HG02938 (cell line): Measurements from ENCODE around the gene GPC6.

ENCODE experiments used
- ATAC-seq: cut with Tn5 transposase; IDR thresholded peaks from one replicate; pipeline ENCODE4 v1.9.1; 2021; ENCODE audit warnings: mild to moderate bottlenecking, moderate library complexity; ENCODE audit not compliant: unreplicated experiment

The GPC6 gene

DNA sequence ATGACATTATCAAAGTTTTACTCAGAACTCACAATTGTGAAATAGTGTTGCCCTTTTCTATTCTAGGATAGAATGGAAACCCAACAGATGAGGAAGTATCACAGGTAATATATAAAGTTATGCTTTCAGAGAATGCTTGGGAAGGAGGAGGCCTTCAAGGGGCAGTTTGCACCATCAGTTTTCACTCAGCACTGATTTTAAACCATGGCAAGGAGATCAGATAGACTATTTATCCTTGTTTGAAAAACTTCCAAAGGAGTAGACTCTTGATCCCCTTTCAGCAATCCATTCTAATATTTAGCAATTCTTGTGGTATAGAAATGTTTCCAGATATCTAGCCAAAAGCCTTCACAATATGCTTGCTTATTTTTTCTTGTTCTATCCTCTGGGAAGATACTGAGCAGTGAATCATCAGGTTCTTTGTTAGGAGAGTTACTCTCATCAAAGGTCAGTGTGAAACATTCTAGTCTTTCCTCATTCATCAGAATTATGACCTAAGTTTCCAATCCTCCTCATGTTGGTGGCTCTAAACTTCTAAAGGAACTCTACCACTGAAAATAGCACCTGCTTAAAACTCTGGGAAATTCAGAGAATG, 3.8 kb downstream of the GPC6 start:
- no peak for ATAC-seq

DNA sequence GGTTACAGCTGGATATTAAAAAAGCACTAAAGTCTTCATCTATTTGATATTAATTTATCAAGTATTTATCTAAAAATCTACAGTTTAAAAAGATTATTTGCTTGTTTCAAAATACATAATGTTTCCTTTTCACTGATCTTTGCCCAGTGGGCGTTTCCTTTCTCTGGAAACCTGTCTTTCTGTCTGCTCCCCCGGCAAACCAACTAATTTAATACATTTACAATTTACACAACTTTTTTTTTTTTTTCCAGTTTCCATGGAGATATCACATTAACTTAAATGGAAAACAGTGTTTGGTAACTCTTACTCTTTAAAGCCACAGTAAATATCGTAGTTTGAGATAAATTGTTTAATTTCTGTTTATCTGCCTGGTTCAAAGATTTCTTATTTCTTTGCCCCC, 5.3 kb downstream of the GPC6 start:
- no peak for ATAC-seq

DNA sequence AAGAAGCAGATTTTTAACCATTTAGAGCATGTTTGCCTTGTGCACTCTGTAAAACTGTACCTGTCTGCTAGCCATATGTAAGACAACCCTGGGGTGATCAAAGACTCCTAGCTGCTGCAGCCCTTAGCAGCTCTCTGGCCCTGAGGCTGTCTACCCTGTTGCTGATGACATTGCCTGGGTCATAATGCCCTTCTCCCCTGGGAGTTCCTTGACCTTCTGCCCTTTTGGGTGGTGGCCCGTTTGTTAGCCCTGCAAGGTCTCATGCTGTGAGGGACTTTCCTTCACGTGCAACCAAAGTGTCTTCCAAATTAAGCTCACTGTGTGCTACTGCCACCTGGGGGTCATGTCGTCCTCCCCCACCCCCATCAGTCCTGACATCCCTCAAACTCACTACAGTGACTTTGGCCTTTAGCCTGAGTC, 7.4 kb downstream of the GPC6 start:
- no peak for ATAC-seq

DNA sequence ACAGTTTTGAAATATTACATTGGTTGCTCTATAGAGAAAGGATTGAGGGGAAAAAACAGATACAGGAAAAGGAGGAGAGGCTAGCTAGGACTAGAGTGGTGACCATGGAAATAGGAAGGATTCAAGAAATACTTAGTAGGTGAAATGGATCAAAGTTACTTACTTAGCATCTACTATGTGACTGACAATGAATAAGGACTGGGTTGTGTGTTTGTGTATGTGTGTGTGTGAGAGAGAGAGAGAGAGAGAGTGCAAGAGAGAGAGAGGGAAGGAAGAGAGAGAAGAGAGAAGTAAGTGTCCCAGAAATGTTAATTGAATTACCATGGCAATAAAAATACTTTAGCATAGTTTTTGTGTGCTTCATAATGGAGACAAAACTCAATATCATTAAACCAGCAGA, 7.9 kb downstream of the GPC6 start:
- ATAC-seq = no peak

DNA sequence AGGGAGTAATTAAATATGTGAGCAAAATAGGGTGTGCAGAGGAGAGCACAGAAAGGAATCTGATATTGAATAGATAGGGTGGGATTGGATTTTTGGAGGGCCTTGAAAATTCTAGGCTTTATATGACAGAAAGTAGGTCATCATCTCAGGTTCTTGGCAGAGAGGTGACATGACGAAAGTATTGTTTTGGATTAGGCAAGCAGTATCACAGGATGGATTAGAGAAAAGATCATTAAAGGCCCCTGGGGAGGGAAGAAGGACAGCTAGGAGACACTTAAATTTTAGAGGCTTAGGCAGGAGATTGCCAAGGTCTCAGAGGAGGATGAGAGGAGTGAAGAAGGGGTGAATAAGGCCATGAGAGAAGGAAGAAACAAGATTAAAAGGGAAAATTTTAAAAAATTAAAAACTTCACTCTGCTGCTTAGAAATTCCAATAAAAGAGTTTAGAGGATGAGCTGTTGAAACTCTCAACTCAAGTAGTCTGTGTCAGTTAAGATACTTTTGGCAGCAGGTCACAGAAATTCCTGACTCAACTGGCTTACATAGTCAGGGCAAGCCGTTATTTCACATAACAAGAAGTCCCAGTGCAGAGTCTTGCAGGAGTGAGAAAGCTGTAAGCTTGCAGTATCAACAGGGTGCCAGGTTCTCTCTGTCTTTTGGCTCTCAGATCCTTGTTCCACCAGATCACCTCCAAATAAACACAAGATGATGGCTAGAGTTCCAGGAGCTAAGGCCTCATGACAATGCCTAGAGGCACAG, 8.8 kb downstream of the GPC6 start:
- ATAC-seq = no peak

DNA sequence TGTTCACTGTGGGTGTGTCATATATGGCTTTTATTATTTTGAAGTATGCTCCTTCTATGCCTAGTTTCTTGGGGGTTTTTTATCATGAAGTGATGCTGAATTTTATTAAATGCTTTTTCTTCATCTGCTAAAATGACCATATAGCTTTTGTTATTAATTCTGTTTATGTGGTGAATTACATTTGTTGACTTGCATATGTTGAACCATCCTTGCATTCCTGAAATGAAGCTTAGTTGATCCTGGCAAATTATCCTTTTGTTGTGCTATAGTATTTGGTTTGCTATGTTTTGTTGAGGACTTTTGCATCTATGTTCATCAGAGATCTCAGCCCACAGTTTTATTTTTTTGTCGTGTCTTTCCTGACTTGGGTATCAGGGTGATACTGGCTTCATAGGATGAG, 12.1 kb downstream of the GPC6 start:
- no peak for ATAC-seq

DNA sequence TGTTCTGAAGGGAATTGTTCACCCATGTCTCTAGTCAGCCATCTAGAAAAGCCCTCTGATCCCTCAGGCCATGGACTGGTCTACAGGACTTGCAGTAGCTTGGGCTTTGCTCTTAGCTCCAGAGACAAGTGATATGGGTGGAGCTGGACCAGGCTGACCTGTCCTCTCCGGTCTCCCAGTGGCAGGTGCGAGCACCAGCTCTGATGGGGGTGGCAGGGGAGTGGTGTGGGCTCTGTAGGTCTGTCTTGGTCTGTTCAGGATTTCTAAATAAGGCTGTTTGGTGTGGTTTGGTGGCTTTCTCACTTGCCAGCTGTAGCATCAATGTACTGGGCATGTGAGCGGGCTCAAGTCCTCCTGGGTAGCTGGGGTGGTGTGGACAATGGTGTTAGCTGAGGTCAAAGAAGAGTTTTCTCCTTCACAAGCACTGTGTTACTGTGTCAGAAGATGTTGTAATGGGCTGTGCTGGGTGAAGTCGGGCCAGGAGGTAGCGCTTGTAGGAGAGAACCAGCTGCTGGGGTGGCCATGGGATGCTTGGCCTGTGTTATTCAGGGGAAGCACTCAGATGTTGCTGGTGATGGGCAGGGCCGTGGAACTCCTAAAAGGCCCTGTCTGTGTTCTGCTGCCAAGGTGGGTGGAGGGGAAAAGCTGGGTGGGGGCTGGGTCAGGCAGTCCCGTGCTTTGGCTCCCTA, 16.9 kb downstream of the GPC6 start:
- no peak for ATAC-seq

DNA sequence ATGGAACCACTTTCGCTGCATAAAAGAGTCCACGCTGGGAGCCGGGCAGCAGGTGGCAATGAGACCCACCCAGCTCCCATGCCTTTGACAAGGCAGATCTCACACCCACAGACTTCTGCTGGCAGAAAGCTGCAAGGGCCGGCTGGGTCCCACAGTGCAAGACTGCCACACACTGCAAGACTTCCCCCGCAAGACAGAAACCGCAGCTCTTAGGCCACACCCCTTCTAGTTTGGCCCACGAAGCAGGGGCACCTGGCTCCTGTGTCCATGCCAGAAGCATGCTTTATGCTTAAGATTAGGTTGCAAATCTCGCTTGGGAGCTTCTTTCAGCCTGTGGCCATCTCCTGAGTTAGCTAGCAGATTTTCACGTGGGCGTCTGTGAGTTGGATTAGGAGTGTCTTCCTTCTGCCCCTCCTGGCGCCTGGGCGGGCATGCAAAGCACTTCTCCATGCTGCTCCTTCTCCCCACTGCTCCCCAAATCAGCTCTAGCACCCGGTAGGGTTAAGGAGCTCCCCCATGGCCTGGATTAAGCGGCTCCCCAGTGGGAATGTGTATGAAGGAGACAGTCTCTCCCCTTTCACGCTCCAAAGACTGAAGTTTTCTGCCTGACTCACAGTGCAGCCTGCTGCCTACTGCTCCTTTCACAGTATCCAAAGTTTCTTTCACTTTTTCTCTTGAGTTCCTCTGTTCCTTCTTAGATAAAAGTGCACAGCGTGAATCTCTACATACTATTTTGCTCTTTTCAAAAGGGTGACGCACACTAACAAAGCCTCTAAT, 17.7 kb downstream of the GPC6 start:
- ATAC-seq = no peak

DNA sequence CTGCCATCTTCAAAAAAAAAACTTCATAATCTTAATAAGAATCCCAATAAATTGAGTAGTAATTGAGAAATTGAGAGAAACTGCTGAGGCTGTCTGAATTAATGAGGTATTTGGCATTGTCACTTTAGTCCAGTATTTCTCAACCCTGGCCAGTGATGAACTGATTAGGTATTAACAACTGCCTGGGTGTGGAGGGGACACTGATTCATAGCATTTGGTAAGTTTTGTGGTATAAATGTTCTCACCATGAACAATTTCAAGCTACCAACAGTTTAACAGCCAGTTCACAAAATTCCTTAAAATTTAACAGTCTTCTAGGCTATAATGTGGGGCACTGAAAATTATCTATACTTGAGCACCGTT, 18.3 kb downstream of the GPC6 start:
- no peak for ATAC-seq

DNA sequence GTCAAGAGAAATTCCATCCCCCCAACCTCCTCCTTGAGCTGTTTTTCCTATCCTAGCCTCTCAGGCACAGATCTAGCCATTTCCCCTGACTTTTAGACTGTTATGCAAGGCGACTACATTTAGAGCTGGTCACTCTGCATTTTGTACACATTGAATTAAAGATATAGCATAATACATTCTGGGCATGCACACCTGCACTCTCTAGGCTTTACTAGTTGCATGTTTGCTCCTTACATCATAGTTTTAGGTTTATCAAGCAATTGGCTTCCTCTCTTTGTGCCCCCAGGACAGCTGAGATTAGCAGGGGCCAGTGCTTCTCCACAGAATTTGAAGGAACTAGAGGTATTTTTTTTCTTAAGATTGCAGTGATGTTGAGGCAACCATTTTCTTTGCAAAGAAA, 19.5 kb downstream of the GPC6 start:
- ATAC-seq = no peak

DNA sequence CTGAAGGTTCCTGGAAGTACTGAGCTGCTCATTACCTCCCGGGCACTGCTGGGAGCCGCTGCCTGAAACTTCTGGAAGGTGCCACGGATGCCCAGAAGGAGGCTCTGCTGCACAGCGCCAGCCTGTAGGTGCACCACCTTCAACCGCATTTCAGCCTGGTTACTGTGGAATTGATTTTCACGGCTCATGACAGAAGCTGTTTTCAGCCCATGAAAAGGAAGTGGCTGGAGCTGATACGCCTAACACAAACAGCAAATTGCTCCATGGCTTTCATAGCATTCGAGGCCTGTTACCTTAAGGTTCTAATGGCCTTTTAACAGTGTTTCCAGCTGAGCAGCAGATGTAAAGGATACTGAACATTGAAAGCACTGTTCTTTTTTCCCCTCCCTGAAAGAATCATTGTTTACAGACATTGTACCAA, 22.0 kb downstream of the GPC6 start:
- no peak for ATAC-seq

DNA sequence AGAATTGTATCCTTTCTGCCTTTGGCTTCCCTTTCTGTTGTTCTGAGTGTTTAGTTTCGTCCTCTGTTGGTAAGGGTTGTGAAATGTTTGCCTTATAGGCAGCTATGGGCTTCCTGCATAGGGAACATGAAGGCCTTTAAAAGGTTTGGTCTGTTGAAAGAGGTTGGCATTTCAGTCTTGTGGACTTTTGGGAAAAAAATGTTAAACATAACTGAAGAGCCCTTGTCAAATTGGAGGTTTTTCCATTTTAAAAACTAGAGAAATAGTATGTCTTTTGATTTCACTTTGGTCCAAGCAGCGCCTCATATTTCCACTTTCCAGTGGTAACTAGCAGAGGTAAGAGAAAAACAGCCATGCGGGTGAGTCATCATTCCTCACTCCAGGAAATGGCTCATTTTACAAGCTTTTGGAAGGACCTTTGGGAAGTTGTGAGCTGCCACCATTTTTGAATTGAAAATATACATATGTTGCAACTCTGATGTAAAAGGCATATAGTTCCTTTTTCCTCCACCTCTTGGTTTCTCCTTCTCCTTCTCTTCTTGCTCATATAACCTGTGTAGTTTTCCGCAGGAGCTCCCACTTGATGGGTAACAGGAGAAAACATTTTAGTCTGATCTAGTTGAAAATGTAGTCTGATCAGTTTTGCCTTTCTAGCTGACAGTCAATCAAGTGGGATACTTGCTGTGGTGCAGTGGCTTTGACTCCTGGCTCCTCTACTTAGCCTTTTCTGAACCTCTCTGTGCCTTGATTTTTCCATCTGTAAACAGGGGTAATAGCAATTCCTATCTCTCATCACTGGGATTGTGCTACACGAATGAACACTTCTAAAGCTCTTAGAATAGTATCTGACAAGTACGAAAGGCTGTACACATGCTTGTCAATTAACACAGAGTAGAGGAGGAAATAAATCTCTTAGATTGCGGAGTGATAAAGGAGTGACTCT, 23.0 kb downstream of the GPC6 start:
- ATAC-seq = no peak

DNA sequence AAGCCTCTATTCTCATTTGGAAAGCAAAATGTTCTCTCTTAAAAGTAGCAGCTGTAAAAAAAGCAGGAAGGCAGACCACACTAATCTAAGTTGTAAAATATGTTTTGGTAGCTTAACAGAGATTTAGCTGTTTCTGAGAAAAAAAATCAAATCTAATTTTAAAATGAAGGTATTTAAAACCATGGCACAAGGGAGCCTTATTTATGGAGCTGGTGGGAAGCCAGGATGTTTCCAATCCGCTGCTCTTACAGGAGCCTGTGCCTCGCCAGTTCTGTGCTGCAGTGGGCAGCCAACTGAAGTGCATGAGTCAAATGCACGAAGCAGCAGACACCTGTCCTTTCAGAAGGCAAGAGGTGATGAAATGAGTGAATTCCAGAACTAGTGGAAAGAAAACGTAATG, 28.2 kb downstream of the GPC6 start:
- ATAC-seq = no peak

DNA sequence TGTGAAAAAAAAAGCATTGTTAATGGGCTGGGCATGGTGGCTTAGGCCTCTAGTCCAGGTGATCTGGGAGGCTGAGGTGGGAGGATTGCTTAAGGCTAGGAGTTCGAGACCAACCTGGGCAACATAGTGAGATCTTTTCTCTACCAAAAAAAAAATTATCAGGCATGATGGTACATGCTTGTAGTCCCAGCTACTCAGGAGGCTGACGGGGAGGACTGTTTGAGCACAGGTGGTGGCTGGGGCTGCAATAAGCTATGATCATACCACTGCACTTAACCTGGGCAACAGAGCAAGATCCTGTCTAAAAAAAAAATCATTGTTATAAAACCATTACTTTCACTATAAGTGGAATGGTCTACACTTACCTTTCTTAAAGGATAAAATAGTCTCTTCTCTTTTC, 30.4 kb downstream of the GPC6 start:
- ATAC-seq = no peak

DNA sequence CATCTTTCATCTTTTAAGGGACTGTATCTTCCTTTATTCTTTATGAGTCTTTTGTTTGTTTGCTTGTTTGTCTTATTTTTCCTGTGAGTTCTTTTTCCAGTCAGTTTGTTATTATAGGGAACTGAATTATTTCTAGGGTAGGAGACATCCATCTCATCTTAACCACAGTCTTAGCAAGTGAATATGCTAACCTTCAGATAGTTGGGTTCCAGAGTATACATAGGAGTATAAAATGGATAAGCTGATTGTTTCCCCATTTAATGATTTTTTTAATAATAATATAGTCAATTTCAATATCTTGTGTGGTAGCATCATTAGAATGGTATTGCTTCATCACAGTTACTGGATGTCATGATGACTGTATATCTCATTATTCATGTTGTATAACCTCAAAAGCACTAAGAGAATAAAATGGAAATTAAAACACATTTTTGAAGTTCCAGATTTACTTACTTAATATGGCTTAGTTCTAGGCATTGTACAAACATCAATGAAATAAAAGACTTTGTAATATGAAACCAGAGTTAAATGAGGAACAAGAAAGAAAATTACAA, 33.0 kb downstream of the GPC6 start:
- ATAC-seq = no peak

DNA sequence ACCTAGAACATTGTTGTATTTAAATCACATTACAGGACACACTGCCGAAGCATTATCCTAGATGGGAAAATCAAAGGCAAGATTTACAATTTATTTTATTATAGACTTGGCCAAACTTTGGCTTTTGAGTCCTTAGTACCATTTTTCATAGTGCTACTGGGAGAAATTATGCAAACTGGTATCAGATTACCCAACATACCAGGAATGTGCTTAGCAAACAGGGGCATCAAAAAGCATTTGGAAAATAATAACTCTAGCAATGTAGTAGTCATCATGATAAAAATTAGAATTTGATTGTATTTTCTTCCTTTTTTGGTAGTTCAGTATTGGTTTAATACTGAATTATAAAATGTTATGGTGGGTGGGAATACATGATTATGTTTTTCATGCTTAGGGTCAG, 34.0 kb downstream of the GPC6 start:
- ATAC-seq = no peak

DNA sequence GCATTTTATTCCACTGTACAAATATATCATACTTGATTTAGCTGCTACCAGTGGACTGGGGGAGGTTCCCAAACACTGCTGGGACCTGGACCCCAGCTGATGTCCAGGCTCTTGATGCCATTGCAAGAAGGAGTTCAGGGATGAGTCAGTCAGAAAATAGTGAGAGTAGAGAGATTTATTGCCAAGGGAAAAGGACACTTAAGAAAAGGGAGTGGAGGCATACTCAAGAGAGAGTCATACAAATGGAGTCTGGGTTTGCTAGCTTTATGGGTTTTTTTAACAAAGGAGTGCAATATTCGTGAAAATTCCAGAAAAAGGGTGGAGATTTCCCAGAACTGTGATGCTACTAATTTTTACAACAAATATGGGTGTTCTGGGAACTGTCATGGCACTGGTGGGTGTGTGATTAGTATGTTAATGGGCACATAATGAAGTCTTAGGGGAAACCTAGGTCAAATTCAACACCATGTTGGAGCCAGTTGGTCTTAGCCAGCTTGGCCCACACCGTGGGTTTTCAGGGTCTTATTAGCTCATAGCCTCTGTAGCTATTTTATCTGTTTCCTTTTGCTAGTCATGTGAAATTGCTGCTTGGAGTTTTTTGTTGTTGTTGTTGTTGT, 36.2 kb downstream of the GPC6 start:
- ATAC-seq = no peak

DNA sequence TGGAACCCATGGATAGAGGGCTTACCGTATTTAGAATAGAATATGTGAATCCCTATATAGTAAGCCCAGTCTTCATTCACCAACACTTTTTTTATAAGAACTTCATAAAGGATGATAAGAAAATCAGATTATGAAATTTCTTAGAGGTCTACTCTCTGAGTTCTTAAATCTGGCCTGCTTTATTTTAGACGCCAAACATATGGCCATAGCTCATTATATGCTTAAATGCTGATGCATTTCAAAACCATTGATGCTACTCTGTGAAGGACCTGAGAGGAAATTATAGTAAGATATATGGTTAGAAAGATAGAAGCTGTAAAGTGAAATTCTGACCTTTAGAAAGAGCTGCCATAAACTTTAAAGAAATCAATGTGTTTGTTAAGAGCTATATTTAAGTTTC, 38.3 kb downstream of the GPC6 start:
- ATAC-seq = no peak

DNA sequence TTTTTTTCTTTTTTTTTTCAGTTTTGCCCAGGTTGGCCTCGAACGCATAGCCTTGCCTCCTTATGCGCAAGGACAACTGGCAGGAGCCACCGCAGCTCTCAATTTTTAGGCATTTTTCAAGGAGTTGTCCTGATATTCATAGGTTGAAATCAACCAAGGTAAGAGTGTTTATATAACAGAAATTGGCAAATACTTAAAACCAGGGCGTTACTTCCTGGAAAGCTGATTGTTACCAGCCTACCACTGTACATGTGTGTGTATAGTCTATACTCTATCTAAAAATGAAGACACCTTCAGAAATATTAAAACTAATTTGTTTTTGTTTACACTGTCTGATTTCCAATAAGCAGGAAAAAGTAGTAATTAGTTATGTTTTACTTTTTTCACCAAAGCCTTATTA, 39.2 kb downstream of the GPC6 start:
- no peak for ATAC-seq

DNA sequence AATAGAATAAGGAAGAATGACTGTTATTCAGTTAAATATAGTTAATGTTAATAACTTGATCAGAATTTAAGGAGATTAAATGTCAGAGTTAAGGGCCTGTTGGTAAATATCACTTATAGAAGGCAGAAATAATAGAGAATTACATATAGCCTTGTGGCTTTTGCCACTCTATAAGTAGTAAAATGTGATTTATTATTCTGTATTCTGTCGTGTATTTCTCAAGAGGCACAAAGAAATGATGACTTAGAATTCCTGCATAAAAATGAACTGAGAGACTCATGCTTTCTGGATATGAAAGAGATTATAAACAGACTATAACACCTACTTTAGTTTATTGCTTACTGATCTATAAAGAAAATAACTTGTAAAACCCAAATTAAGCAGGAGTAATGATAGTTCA, 40.1 kb downstream of the GPC6 start:
- ATAC-seq = no peak
